Renal cortex interstitium (tissue), 3 donors: ENCODE measurements around the gene SH2D6. TPM values are rescaled to one million over a fixed set of nuclear protein-coding genes. Genes with fewer than 3 reads are reported as not detected.

Source experiments
- polyA plus RNA-seq, 3 donors: library from polyadenylated mRNA; unstranded; fragments of 120-200 nt; gene quantifications; one replicate each; pipeline ENCODE4 v1.2.1, GENCODE V29; 2013; ENCODE audit not compliant: insufficient read length in 3 of 3

SH2D6 gene
- polyA plus RNA-seq, 3 donors: 0.29 to 1.2 (median 1.1) TPM

Other genes starting within 250 kb of the SH2D6 start
- gene TGOLN2, start 90.7 kb upstream of the SH2D6 start, polyA plus RNA-seq: 100 to 1,000 TPM; 110 to 139 (median 128) TPM
- 10 to 100 TPM; 22.7 to 30.6 (median 26.0) TPM for gene RETSAT, start 64.2 kb upstream of the SH2D6 start, polyA plus RNA-seq
- 10 to 100 TPM; 22.9 to 37.1 (median 26.4) TPM for gene ELMOD3, start 63.9 kb upstream of the SH2D6 start, polyA plus RNA-seq
- 100 to 1,000 TPM in 1 of 3 donors, 10 to 100 TPM in 2; 90.4 to 107 (median 95.5) TPM for gene CAPG, start 8.3 kb upstream of the SH2D6 start, polyA plus RNA-seq
- 100 to 1,000 TPM; 339 to 393 (median 381) TPM for gene MAT2A, start 120.5 kb downstream of the SH2D6 start, polyA plus RNA-seq
- 10 to 100 TPM; 36.8 to 41.1 (median 37.0) TPM for gene GGCX, start 142.8 kb downstream of the SH2D6 start, polyA plus RNA-seq
- 10 to 100 TPM; 88.1 to 94.9 (median 88.3) TPM for gene VAMP8, start 158.9 kb downstream of the SH2D6 start, polyA plus RNA-seq
- gene VAMP5, start 165.7 kb downstream of the SH2D6 start, polyA plus RNA-seq: 10 to 100 TPM; 34.7 to 42.6 (median 38.1) TPM
- 100 to 1,000 TPM; 138 to 140 (median 140) TPM for gene RNF181, start 177.0 kb downstream of the SH2D6 start, polyA plus RNA-seq
- 10 to 100 TPM; 34.4 to 44.8 (median 41.6) TPM for gene TMEM150A, start 184.0 kb downstream of the SH2D6 start, polyA plus RNA-seq
- gene C2orf68, start 193.4 kb downstream of the SH2D6 start, polyA plus RNA-seq: 10 to 100 TPM; 56.2 to 81.2 (median 61.1) TPM
- 10 to 100 TPM; 62.3 to 74.7 (median 68.8) TPM for gene USP39, start 197.5 kb downstream of the SH2D6 start, polyA plus RNA-seq
- under 1 TPM; 0.07 to 0.11 (median 0.08) TPM for gene SFTPB, start 249.5 kb downstream of the SH2D6 start, polyA plus RNA-seq